Keratinocyte (primary cell): ENCODE data around the gene DYRK2.

Experiments
- EZH2 ChIP-seq: IDR thresholded peaks from one replicate; pipeline ENCODE4 v1.6.1; 2012; ENCODE audit warnings: inconsistent platforms, mild to moderate bottlenecking, low read length, moderate library complexity
- TF ChIP-seq, protein P1 (sequence below), 3 experiments: IDR thresholded peaks in 1 of 3; conservative IDR thresholded peaks in 1 of 3; optimal IDR thresholded peaks in 1 of 3; 2 replicates in 2 of 3; 3 replicates in 1 of 3; pipeline versions ENCODE3 to v1.5.1; 2011; ENCODE audit warnings: low read length in 3 of 3, mild to moderate bottlenecking in 3 of 3, moderate library complexity in 2 of 3, control low read depth in 1 of 3, inconsistent platforms in 1 of 3; ENCODE audit not compliant: insufficient read depth in 2 of 3; ENCODE audit errors: extremely low read depth in 1 of 3

- no peak for TF ChIP-seq EZH2
- TF ChIP-seq, protein P1, sequence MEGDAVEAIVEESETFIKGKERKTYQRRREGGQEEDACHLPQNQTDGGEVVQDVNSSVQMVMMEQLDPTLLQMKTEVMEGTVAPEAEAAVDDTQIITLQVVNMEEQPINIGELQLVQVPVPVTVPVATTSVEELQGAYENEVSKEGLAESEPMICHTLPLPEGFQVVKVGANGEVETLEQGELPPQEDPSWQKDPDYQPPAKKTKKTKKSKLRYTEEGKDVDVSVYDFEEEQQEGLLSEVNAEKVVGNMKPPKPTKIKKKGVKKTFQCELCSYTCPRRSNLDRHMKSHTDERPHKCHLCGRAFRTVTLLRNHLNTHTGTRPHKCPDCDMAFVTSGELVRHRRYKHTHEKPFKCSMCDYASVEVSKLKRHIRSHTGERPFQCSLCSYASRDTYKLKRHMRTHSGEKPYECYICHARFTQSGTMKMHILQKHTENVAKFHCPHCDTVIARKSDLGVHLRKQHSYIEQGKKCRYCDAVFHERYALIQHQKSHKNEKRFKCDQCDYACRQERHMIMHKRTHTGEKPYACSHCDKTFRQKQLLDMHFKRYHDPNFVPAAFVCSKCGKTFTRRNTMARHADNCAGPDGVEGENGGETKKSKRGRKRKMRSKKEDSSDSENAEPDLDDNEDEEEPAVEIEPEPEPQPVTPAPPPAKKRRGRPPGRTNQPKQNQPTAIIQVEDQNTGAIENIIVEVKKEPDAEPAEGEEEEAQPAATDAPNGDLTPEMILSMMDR (optimal IDR thresholded peaks at IDR 0.05 in 1 of 3, IDR thresholded peaks at IDR 0.05 in 1 of 3, conservative IDR thresholded peaks at IDR 0.05 in 1 of 3; ENCODE audit: extremely low read depth in 1 of 3, insufficient read depth in 2 of 3, low read length in 3 of 3) = no peak
Observed at GRCh38 chr12:67698672-67699581, 50.4 kb downstream of the DYRK2 start.
